IMR-90 (cell line): ENCODE data around the gene MYO3B. TPM values are rescaled to one million over a fixed set of nuclear protein-coding genes. Genes with fewer than 3 reads are reported as not detected.

Experiments used
- ATAC-seq: fragments of 200-7000 bp; cut with Tn5 transposase; 2 replicates; pipeline ENCODE4 v1.9.1; 2020; ENCODE audit warnings: low read depth, mild to moderate bottlenecking, moderate library complexity
- BruUV-seq: library from RNA; stranded (reverse); fragments of 400-500 nt; replicated peaks from 2 replicates; lab custom pipeline; 2021; lab: Mats Ljungman, UMichigan
- CTCF ChIA-PET: fragments of 300-600 bp; formaldehyde crosslinking; extraction: SDS; loops from one replicate; lab custom pipeline; 2021; ENCODE audit warnings: antibody characterized with exemption; lab: Yijun Ruan, JAX
- POLR2A ChIA-PET: fragments of 300-600 bp; sonication (Branson Sonifier 250); formaldehyde crosslinking; loops from one replicate; lab custom pipeline; 2022; ENCODE audit warnings: antibody characterized with exemption; ENCODE audit not compliant: unreplicated experiment; lab: Charles Lee
- DNase-seq: peaks from one replicate; pipeline ENCODE4 v3.0.0; 2013
- H2AFZ ChIP-seq: replicated peaks from 2 replicates; pipeline ENCODE3; 2013; ENCODE audit warnings: low read length, mild to moderate bottlenecking; ENCODE audit not compliant: poor library complexity
- H2AK5ac ChIP-seq: 2 replicates; pipeline ENCODE4 v1.6.1; 2013; ENCODE audit warnings: low read depth, low read length, inconsistent platforms
- H2AK9ac ChIP-seq: replicated peaks from 2 replicates; pipeline ENCODE3; 2013; ENCODE audit warnings: mild to moderate bottlenecking, low read depth, low read length, moderate library complexity; ENCODE audit not compliant: poor library complexity
- H2BK120ac ChIP-seq: 2 replicates; pipeline ENCODE4 v1.6.1; 2013; ENCODE audit warnings: low read depth, low read length, inconsistent platforms
- H2BK15ac ChIP-seq: 3 replicates; pipeline ENCODE4 v1.6.1; 2013; ENCODE audit warnings: low read depth, low read length, inconsistent platforms
- H2BK20ac ChIP-seq: 2 replicates; pipeline ENCODE4 v1.6.1; 2013; ENCODE audit warnings: low read depth, mild to moderate bottlenecking, inconsistent platforms, low read length, moderate library complexity
- H2BK5ac ChIP-seq: 2 replicates; pipeline ENCODE4 v1.6.1; 2013; ENCODE audit warnings: mild to moderate bottlenecking, low read depth, low read length, inconsistent platforms; ENCODE audit not compliant: poor library complexity, severe bottlenecking
- H3K14ac ChIP-seq: replicated peaks from 2 replicates; pipeline ENCODE4 v1.6.1; 2013; ENCODE audit warnings: low read depth, low read length, inconsistent platforms
- H3K18ac ChIP-seq: 2 replicates; pipeline ENCODE4 v1.6.1; 2013; ENCODE audit warnings: low read depth, low read length, control low read depth
- H3K23ac ChIP-seq: 2 replicates; pipeline ENCODE4 v1.6.1; 2013; ENCODE audit warnings: low read depth, low read length, inconsistent platforms
- H3K27ac ChIP-seq: 2 replicates; pipeline ENCODE4 v1.5.1; 2013; ENCODE audit warnings: mild to moderate bottlenecking, control low read depth, low read length; ENCODE audit not compliant: insufficient read depth
- H3K27me3 ChIP-seq: 2 replicates; pipeline ENCODE4 v1.6.1; 2013; ENCODE audit warnings: low read length; ENCODE audit not compliant: control insufficient read depth, insufficient read depth
- H3K36me3 ChIP-seq: 2 replicates; pipeline ENCODE4 v1.6.1; 2013; ENCODE audit warnings: low read length, mixed read lengths; ENCODE audit not compliant: control insufficient read depth, insufficient read depth
- H3K4ac ChIP-seq: 2 replicates; pipeline ENCODE4 v1.6.1; 2013; ENCODE audit warnings: low read depth, low read length, inconsistent platforms
- H3K4me1 ChIP-seq: 2 replicates; pipeline ENCODE4 v1.6.1; 2013; ENCODE audit warnings: low read length, mixed read lengths; ENCODE audit not compliant: control insufficient read depth, insufficient read depth
- H3K4me2 ChIP-seq: 2 replicates; pipeline ENCODE4 v1.6.1; 2013; ENCODE audit warnings: low read depth, mild to moderate bottlenecking, control low read depth, low read length, moderate library complexity
- H3K4me3 ChIP-seq: 2 replicates; pipeline ENCODE4 v1.5.1; 2013; ENCODE audit warnings: low read depth, mild to moderate bottlenecking, control low read depth, low read length, moderate library complexity; ENCODE audit not compliant: insufficient read depth
- H3K56ac ChIP-seq: 2 replicates; pipeline ENCODE4 v1.6.1; 2013; ENCODE audit warnings: low read length, inconsistent platforms; ENCODE audit not compliant: insufficient read depth; ENCODE audit errors: extremely low read depth
- H3K79me1 ChIP-seq, 2 experiments: 2 replicates each; pipeline ENCODE4 v1.6.1; 2013; ENCODE audit warnings: low read length in 2 of 2, inconsistent platforms in 1 of 2, low read depth in 1 of 2
- H3K9ac ChIP-seq: 2 replicates; pipeline ENCODE4 v1.6.1; 2013; ENCODE audit warnings: low read depth, low read length, control low read depth
- H3K9me1 ChIP-seq: 2 replicates; pipeline ENCODE4 v1.6.1; 2013; ENCODE audit warnings: low read length, inconsistent platforms; ENCODE audit not compliant: insufficient read depth
- H3K9me3 ChIP-seq: 2 replicates; pipeline ENCODE4 v1.6.1; 2013; ENCODE audit warnings: low read length; ENCODE audit not compliant: control insufficient read depth, insufficient read depth
- H4K20me1 ChIP-seq: 2 replicates; pipeline ENCODE4 v1.6.1; 2013; ENCODE audit warnings: low read length, inconsistent platforms; ENCODE audit not compliant: insufficient read depth
- H4K5ac ChIP-seq: 2 replicates; pipeline ENCODE4 v1.6.1; 2013; ENCODE audit warnings: mild to moderate bottlenecking, low read depth, low read length, control low read depth
- H4K8ac ChIP-seq, 2 experiments: 2 replicates each; pipeline ENCODE4 v1.6.1; 2013; ENCODE audit warnings: low read depth in 2 of 2, low read length in 2 of 2, control low read depth in 1 of 2, inconsistent platforms in 1 of 2
- H4K91ac ChIP-seq: 2 replicates; pipeline ENCODE4 v1.6.1; 2013; ENCODE audit warnings: low read depth, low read length, inconsistent platforms; ENCODE audit not compliant: insufficient read depth
- BHLHE40 ChIP-seq: fragments of 150-350 bp; IDR thresholded peaks from 2 replicates; pipeline ENCODE4 v1.6.1; 2016; ENCODE audit warnings: mild to moderate bottlenecking, low read depth, low read length
- CEBPB ChIP-seq: IDR thresholded peaks from 2 replicates; pipeline ENCODE4 v1.6.1; 2012; ENCODE audit warnings: low read depth, low read length, improper control_type of control experiment
- CHD1 ChIP-seq: IDR thresholded peaks from 2 replicates; pipeline ENCODE4 v1.6.1; 2012; ENCODE audit warnings: low read depth, low read length, improper control_type of control experiment
- FOS ChIP-seq: fragments of 150-350 bp; IDR thresholded peaks from 2 replicates; pipeline ENCODE4 v1.6.1; 2016; ENCODE audit warnings: low read depth, low read length
- MAFK ChIP-seq: IDR thresholded peaks from 2 replicates; pipeline ENCODE4 v1.6.1; 2012; ENCODE audit warnings: low read depth, low read length, improper control_type of control experiment
- MAZ ChIP-seq: IDR thresholded peaks from 2 replicates; pipeline ENCODE4 v1.6.1; 2012; ENCODE audit warnings: low read depth, mild to moderate bottlenecking, low read length, improper control_type of control experiment, moderate library complexity, borderline replicate concordance
- MXI1 ChIP-seq: IDR thresholded peaks from 2 replicates; pipeline ENCODE4 v1.6.1; 2012; ENCODE audit warnings: low read depth, mild to moderate bottlenecking, low read length, moderate library complexity, borderline replicate concordance
- NFE2L2 ChIP-seq: fragments of 150-350 bp; IDR thresholded peaks from 2 replicates; pipeline ENCODE4 v1.6.1; 2016; ENCODE audit warnings: low read depth, mild to moderate bottlenecking, low read length
- POLR2A ChIP-seq: IDR thresholded peaks from 2 replicates; pipeline ENCODE4 v1.6.1; 2012; ENCODE audit warnings: mild to moderate bottlenecking, low read depth, low read length
- RAD21 ChIP-seq: IDR thresholded peaks from 2 replicates; pipeline ENCODE4 v1.6.1; 2012; ENCODE audit warnings: low read length, improper control_type of control experiment
- RCOR1 ChIP-seq: IDR thresholded peaks from 2 replicates; pipeline ENCODE4 v1.6.1; 2012; ENCODE audit warnings: mild to moderate bottlenecking, low read length, improper control_type of control experiment; ENCODE audit not compliant: insufficient replicate concordance
- RFX5 ChIP-seq: IDR thresholded peaks from 2 replicates; pipeline ENCODE4 v1.8.0; 2012; ENCODE audit warnings: low read depth, mild to moderate bottlenecking, low read length, moderate library complexity
- SMC3 ChIP-seq: fragments of 150-350 bp; IDR thresholded peaks from 2 replicates; pipeline ENCODE4 v1.6.1; 2016; ENCODE audit warnings: low read depth, mild to moderate bottlenecking, antibody characterized with exemption, low read length, moderate library complexity
- WGBS, 2 experiments: methylation state at CpG; one replicate each; pipeline versions ENCODE4 v1.1.5 to v1.1.7; 2013; ENCODE audit warnings: missing lambda C conversion rate in 2 of 2; ENCODE audit not compliant: insufficient read length in 1 of 2; ENCODE audit errors: extremely low coverage in 2 of 2; 5-methylcytosine and 5-hydroxymethylcytosine counted together
- dilution Hi-C: fragments of 300-500 bp; cut with HindIII; formaldehyde crosslinking; loops from one replicate; pipeline ENCODE4 v1.14.3; 2018; ENCODE audit warnings: low sequenced_read_pairs; ENCODE audit not compliant: unreplicated experiment
- in situ Hi-C: fragments of 300-500 bp; cut with MboI; formaldehyde crosslinking; loops from 3 replicates; pipeline ENCODE4 v1.14.3; 2019; ENCODE audit warnings: low sequenced_read_pairs, inconsistent platforms, mixed read lengths
- intact Hi-C: fragments of 100-400 bp; cut with micrococcal nuclease; formaldehyde crosslinking; loops from 2 replicates; pipeline ENCODE4 v1.10.0; 2022
- polyA plus RNA-seq, 3 experiments: library from polyadenylated mRNA; depleted of rRNA; stranded (reverse); fragments of >200 nt; gene quantifications; 2 replicates each; pipeline ENCODE4 v1.2.3, GENCODE V29; 2012; ENCODE audit warnings: low replicate concordance in 1 of 3
- total RNA-seq: library from RNA; depleted of rRNA; stranded (reverse); fragments of >200 nt; gene quantifications from 2 replicates; pipeline ENCODE4 v1.2.3, GENCODE V29; 2012
- TF ChIP-seq, protein P1 (sequence below): conservative IDR thresholded peaks from 2 replicates; pipeline ENCODE4 v1.5.1; 2012; ENCODE audit warnings: mild to moderate bottlenecking, low read depth, low read length, improper control_type of control experiment
- TF ChIP-seq, protein P2 (sequence below): fragments of 150-350 bp; IDR thresholded peaks from 2 replicates; pipeline ENCODE4 v1.6.1; 2016; ENCODE audit warnings: low read depth, mild to moderate bottlenecking, low read length, moderate library complexity, borderline replicate concordance
- TF ChIP-seq, protein P3 (sequence below): fragments of 150-350 bp; IDR thresholded peaks from 2 replicates; pipeline ENCODE4 v1.6.1; 2017; ENCODE audit warnings: mild to moderate bottlenecking, antibody characterized with exemption, low read length, low read depth

MYO3B gene
- total and polyA plus RNA-seq, 2 of the 4 experiments (the other 2 are of a cell fraction): 0.02 TPM; not detected in 1

DNA sequence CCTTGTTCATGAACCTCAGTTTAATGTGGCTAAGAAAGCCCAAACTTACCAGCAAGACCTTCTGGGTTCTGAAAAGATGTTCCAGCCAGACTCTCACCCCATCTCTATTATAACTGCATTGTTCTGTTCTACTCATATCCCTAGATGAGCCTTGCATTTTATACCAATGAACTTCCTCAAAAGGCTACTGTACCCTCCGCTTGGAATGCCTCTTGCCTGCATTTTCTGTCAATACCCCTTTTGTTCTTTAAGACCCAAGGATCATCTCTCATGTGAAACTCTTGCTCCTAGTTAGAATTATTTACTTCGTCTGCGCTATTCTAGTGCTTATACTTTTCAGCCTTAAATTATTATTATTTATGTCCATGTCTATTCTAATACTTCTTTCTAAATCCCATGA is 181.5 kb downstream of the MYO3B start:
- Histone ChIP-seq H4K20me1 (no peaks in the 10 kb centered on the region), H2BK5ac (no peak overlapping the region), H3K4me2 (no peak overlapping the region), H2BK15ac (no peak overlapping the region), H3K9me1 (no peaks in the 10 kb centered on the region), H3K27me3 (peaks cover 3% of the 10 kb centered on the region; the same call in 1 of the 2 replicates), H3K56ac (no peak overlapping the region), H3K79me1 (no peaks in the 10 kb centered on the region), H3K9me3 (no peaks in the 10 kb centered on the region), H2AFZ (no peak overlapping the region), H2BK120ac (no peak overlapping the region), H3K14ac (no peak overlapping the region), H4K5ac (no peak overlapping the region), H3K4me3 (no peak overlapping the region), H3K18ac (no peak overlapping the region), H4K8ac (no peak overlapping the region), H3K9ac (no peak overlapping the region), H2BK20ac (no peak overlapping the region), H2AK5ac (no peak overlapping the region), H3K4me1 (no peaks in the 10 kb centered on the region), H3K4ac (no peak overlapping the region), H3K27ac (no peak overlapping the region), H2AK9ac (no peak overlapping the region), H4K91ac (no peak overlapping the region), H3K23ac (no peak overlapping the region), H3K36me3 (no peaks in the 10 kb centered on the region)
- DNase-seq (no peak), ATAC-seq (no peak)
- TF ChIP-seq MAZ (no peak), RCOR1 (no peak), SMC3 (no peak), BHLHE40 (no peak), POLR2A (no peak), CHD1 (no peak), RFX5 (no peak), RAD21 (no peak), NFE2L2 (no peak), FOS (no peak), CEBPB (no peak), MXI1 (no peak), MAFK (no peak)
- TF ChIP-seq, protein P1, sequence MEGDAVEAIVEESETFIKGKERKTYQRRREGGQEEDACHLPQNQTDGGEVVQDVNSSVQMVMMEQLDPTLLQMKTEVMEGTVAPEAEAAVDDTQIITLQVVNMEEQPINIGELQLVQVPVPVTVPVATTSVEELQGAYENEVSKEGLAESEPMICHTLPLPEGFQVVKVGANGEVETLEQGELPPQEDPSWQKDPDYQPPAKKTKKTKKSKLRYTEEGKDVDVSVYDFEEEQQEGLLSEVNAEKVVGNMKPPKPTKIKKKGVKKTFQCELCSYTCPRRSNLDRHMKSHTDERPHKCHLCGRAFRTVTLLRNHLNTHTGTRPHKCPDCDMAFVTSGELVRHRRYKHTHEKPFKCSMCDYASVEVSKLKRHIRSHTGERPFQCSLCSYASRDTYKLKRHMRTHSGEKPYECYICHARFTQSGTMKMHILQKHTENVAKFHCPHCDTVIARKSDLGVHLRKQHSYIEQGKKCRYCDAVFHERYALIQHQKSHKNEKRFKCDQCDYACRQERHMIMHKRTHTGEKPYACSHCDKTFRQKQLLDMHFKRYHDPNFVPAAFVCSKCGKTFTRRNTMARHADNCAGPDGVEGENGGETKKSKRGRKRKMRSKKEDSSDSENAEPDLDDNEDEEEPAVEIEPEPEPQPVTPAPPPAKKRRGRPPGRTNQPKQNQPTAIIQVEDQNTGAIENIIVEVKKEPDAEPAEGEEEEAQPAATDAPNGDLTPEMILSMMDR: no peak
- TF ChIP-seq, protein P2, sequence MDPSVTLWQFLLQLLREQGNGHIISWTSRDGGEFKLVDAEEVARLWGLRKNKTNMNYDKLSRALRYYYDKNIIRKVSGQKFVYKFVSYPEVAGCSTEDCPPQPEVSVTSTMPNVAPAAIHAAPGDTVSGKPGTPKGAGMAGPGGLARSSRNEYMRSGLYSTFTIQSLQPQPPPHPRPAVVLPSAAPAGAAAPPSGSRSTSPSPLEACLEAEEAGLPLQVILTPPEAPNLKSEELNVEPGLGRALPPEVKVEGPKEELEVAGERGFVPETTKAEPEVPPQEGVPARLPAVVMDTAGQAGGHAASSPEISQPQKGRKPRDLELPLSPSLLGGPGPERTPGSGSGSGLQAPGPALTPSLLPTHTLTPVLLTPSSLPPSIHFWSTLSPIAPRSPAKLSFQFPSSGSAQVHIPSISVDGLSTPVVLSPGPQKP: no peak
- TF ChIP-seq, protein P3, sequence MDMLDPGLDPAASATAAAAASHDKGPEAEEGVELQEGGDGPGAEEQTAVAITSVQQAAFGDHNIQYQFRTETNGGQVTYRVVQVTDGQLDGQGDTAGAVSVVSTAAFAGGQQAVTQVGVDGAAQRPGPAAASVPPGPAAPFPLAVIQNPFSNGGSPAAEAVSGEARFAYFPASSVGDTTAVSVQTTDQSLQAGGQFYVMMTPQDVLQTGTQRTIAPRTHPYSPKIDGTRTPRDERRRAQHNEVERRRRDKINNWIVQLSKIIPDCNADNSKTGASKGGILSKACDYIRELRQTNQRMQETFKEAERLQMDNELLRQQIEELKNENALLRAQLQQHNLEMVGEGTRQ: no peak
- intact Hi-C loops: no loop called here
- in situ Hi-C loops: no loop called here
- no CpG with 5 or more reads among the region's 3 CpGs for WGBS, 2 experiments
- CTCF ChIA-PET: no interaction called here
- dilution Hi-C loops: no loop called here
- no TSS peak for BruUV-seq
- POLR2A ChIA-PET: no interaction called here
